H1 (cell line): ENCODE measurements around the gene SKA1. TPM values are rescaled to one million over a fixed set of nuclear protein-coding genes. Genes with fewer than 3 reads are reported as not detected.
"Not testable (repeated sequence)": the region's sequence is repeated elsewhere in the genome, so short reads cannot be mapped to it uniquely, and the experiment has no call there.

ENCODE experiments used
- CTCF ChIA-PET: fragments of 300-600 bp; sonication (Branson Sonifier 250); formaldehyde crosslinking; loops from one replicate; lab custom pipeline; 2021; ENCODE audit not compliant: partially characterized antibody; lab: Charles Lee
- POLR2A ChIA-PET: fragments of 300-600 bp; sonication (Branson Sonifier 250); formaldehyde crosslinking; loops from one replicate; lab custom pipeline; 2021; ENCODE audit warnings: inconsistent platforms; ENCODE audit not compliant: partially characterized antibody; lab: Charles Lee
- DNase-seq, 2 experiments: peaks; one replicate each; pipeline versions ENCODE4 v3.0.0 to v3.0.0-alpha.2; 2010 to 2022; ENCODE audit warnings: low spot score in 2 of 2, low read depth in 1 of 2, mixed read lengths in 1 of 2
- FAIRE-seq: peaks from 2 replicates; lab custom pipeline; 2011; peaks lifted over from hg19 to GRCh38; lab: Jason Lieb, UNC
- H2AFZ ChIP-seq: 2 replicates; pipeline ENCODE4 v1.8.1; 2012; ENCODE audit warnings: low read length, inconsistent platforms
- H2AK5ac ChIP-seq: 2 replicates; pipeline ENCODE4 v1.6.1; 2013; ENCODE audit warnings: low read depth, low read length
- H2BK120ac ChIP-seq: replicated peaks from 2 replicates; pipeline ENCODE3; 2013; ENCODE audit warnings: low read depth, low read length, inconsistent platforms
- H2BK12ac ChIP-seq: 2 replicates; pipeline ENCODE4 v1.6.1; 2013; ENCODE audit warnings: low read depth, low read length
- H2BK15ac ChIP-seq: 2 replicates; pipeline ENCODE4 v1.6.1; 2013; ENCODE audit warnings: low read length
- H2BK20ac ChIP-seq: 2 replicates; pipeline ENCODE4 v1.6.1; 2013; ENCODE audit warnings: low read length
- H2BK5ac ChIP-seq: 2 replicates; pipeline ENCODE4 v1.6.1; 2013; ENCODE audit warnings: low read depth, low read length
- H3K14ac ChIP-seq: 2 replicates; pipeline ENCODE4 v1.6.1; 2013; ENCODE audit warnings: inconsistent platforms; ENCODE audit not compliant: insufficient read length
- H3K18ac ChIP-seq: 2 replicates; pipeline ENCODE4 v1.6.1; 2013; ENCODE audit warnings: low read length; ENCODE audit errors: extremely low read depth
- H3K23ac ChIP-seq: 2 replicates; pipeline ENCODE4 v1.6.1; 2013; ENCODE audit warnings: inconsistent platforms; ENCODE audit not compliant: insufficient read length
- H3K23me2 ChIP-seq: 2 replicates; pipeline ENCODE4 v1.6.1; 2013; ENCODE audit warnings: low read depth, low read length
- H3K27ac ChIP-seq: 2 replicates; pipeline ENCODE4 v1.6.1; 2011; ENCODE audit warnings: low read depth, low read length, inconsistent platforms
- H3K27me3 ChIP-seq, 4 experiments: replicated peaks in 1 of 4; 1 replicate in 1 of 4; 2 replicates in 3 of 4; pipeline versions ENCODE4 v1.6.1 to v1.8.1; 2011 to 2013; ENCODE audit warnings: low read length in 3 of 4, mild to moderate bottlenecking in 3 of 4, inconsistent platforms in 2 of 4, mixed read lengths in 2 of 4, moderate library complexity in 1 of 4; ENCODE audit not compliant: control insufficient read depth in 3 of 4, insufficient read depth in 3 of 4; ENCODE audit errors: extremely low read depth in 1 of 4
- H3K36me3 ChIP-seq, 4 experiments: 2 replicates each; pipeline versions ENCODE4 v1.6.1 to v1.8.1; 2011 to 2013; ENCODE audit warnings: mild to moderate bottlenecking in 4 of 4, low read length in 3 of 4, moderate library complexity in 2 of 4, control low read depth in 1 of 4, inconsistent platforms in 1 of 4; ENCODE audit not compliant: insufficient read depth in 4 of 4, control insufficient read depth in 2 of 4
- H3K4ac ChIP-seq: replicated peaks from 2 replicates; pipeline ENCODE3; 2013; ENCODE audit warnings: low read length, low read depth, mixed read lengths, inconsistent platforms; ENCODE audit not compliant: insufficient read length
- H3K4me1 ChIP-seq, 4 experiments: replicated peaks in 1 of 4; 1 replicate in 1 of 4; 2 replicates in 3 of 4; pipeline versions ENCODE4 v1.6.1 to v1.8.1; 2011 to 2013; ENCODE audit warnings: low read length in 3 of 4, inconsistent platforms in 2 of 4, mixed read lengths in 1 of 4; ENCODE audit not compliant: insufficient read depth in 4 of 4, control insufficient read depth in 3 of 4
- H3K4me2 ChIP-seq, 2 experiments: 2 replicates each; pipeline versions ENCODE4 v1.6.1 to v1.8.1; 2011 to 2013; ENCODE audit warnings: low read depth in 2 of 2, low read length in 2 of 2, control low read depth in 1 of 2, inconsistent platforms in 1 of 2, mild to moderate bottlenecking in 1 of 2; ENCODE audit not compliant: insufficient read depth in 1 of 2
- H3K4me3 ChIP-seq, 4 experiments: fragments of 200-600, 300-600 bp in 1 of 4; sonication (generic), shearing (Covaris generic), sonication (Bioruptor Twin) in 1 of 4; 2 replicates each; pipeline versions ENCODE4 v1.5.1 to v1.8.1; 2011 to 2016; ENCODE audit warnings: low read length in 4 of 4, low read depth in 3 of 4, control low read depth in 2 of 4, inconsistent platforms in 2 of 4, mild to moderate bottlenecking in 2 of 4, mixed read lengths in 1 of 4, moderate library complexity in 1 of 4; ENCODE audit not compliant: insufficient read depth in 2 of 4; ENCODE audit errors: extremely low read depth in 1 of 4
- H3K56ac ChIP-seq: replicated peaks from 2 replicates; pipeline ENCODE3; 2013; ENCODE audit warnings: low read depth, mild to moderate bottlenecking, mixed read lengths, low read length, inconsistent platforms; ENCODE audit not compliant: insufficient read length
- H3K79me1 ChIP-seq: 2 replicates; pipeline ENCODE4 v1.6.1; 2013; ENCODE audit warnings: low read depth, low read length, control low read depth
- H3K79me2 ChIP-seq, 2 experiments: 2 replicates each; pipeline versions ENCODE4 v1.6.1 to v1.8.1; 2012 to 2013; ENCODE audit warnings: low read length in 2 of 2, mild to moderate bottlenecking in 2 of 2, inconsistent platforms in 1 of 2; ENCODE audit not compliant: insufficient read depth in 2 of 2, control insufficient read depth in 1 of 2
- H3K9ac ChIP-seq, 4 experiments: replicated peaks in 1 of 4; 1 replicate in 1 of 4; 2 replicates in 3 of 4; pipeline versions ENCODE4 v1.6.1 to v1.8.1; 2011 to 2013; ENCODE audit warnings: low read depth in 3 of 4, low read length in 3 of 4, control low read depth in 2 of 4, mild to moderate bottlenecking in 2 of 4, moderate library complexity in 2 of 4, inconsistent platforms in 1 of 4; ENCODE audit errors: extremely low read depth in 1 of 4
- H3K9me3 ChIP-seq, 2 experiments: 2 replicates each; pipeline versions ENCODE4 v1.6.1 to v1.8.1; 2012 to 2013; ENCODE audit warnings: mild to moderate bottlenecking in 2 of 2, moderate library complexity in 2 of 2, control low read depth in 1 of 2, inconsistent platforms in 1 of 2, low read depth in 1 of 2, low read length in 1 of 2, mixed read lengths in 1 of 2; ENCODE audit not compliant: insufficient read depth in 2 of 2
- H4K20me1 ChIP-seq, 2 experiments: replicated peaks in 1 of 2; 2 replicates each; pipeline versions ENCODE3 to v1.8.1; 2011 to 2013; ENCODE audit warnings: inconsistent platforms in 2 of 2, low read length in 2 of 2, mild to moderate bottlenecking in 1 of 2; ENCODE audit not compliant: insufficient read depth in 2 of 2, control insufficient read depth in 1 of 2
- H4K5ac ChIP-seq: 2 replicates; pipeline ENCODE4 v1.6.1; 2013; ENCODE audit warnings: low read length, low read depth, mixed read lengths, inconsistent platforms; ENCODE audit not compliant: insufficient read length
- H4K8ac ChIP-seq: 2 replicates; pipeline ENCODE4 v1.8.0; 2013; ENCODE audit warnings: mild to moderate bottlenecking, moderate library complexity, low read length, inconsistent platforms; ENCODE audit not compliant: insufficient read depth; ENCODE audit errors: extremely low read depth
- H4K91ac ChIP-seq: replicated peaks from 2 replicates; pipeline ENCODE3; 2013; ENCODE audit warnings: low read length, mixed read lengths, inconsistent platforms; ENCODE audit not compliant: insufficient read length
- WGBS, 2 experiments: shearing (Covaris generic) in 1 of 2; methylation state at CpG; one replicate each; pipeline versions ENCODE4 v1.1.6 to v1.1.7; 2013 to 2015; ENCODE audit warnings: low lambda C conversion rate in 2 of 2, mixed read lengths in 2 of 2, inconsistent platforms in 1 of 2, low coverage in 1 of 2, missing lambda C conversion rate in 1 of 2; ENCODE audit not compliant: insufficient replicate concordance in 2 of 2, insufficient coverage in 1 of 2, insufficient read length in 1 of 2; ENCODE audit errors: extremely low coverage in 1 of 2, missing lambda C conversion rate in 1 of 2; 5-methylcytosine and 5-hydroxymethylcytosine counted together
- polyA plus RNA-seq, 7 experiments: library from polyadenylated mRNA; depleted of rRNA in 3 of 7; stranded (reverse) in 5 of 7; unstranded in 2 of 7; fragments of >200 nt in 5 of 7; fragments of 200-250 nt in 2 of 7; gene quantifications; 1 replicate in 5 of 7; 2 replicates in 1 of 7; 4 replicates in 1 of 7; pipeline versions ENCODE4 v1.2.1 to v1.2.3, GENCODE V29; 2011 to 2013; ENCODE audit warnings: missing spikeins in 2 of 7, mixed read lengths in 2 of 7
- total RNA-seq: library from RNA; stranded (reverse); fragmentation: NEBNext Ultra II Directional; extraction: Animal tissue kit (Norgen Biotek cat#: 25700); gene quantifications from 2 replicates; pipeline ENCODE4 v1.2.1, GENCODE V29; 2021

Gene SKA1
- total and polyA plus RNA-seq, 2 of the 8 experiments (the other 6 are each of a cell fraction or from before 2014, with no cell fraction given): 8.6 to 22.9 TPM

- peaks cover 4 to 23% of the 10 kb centered on the region in 2 experiments; a peak in 3 of 4 replicates for H3K9me3 ChIP-seq
- H2AFZ ChIP-seq, H3K23ac ChIP-seq, H2BK12ac ChIP-seq, H3K18ac ChIP-seq, H4K20me1 ChIP-seq, H4K8ac ChIP-seq, H4K91ac ChIP-seq, H2BK120ac ChIP-seq, H3K4me2 ChIP-seq, H3K9ac ChIP-seq, H3K4ac ChIP-seq, H4K5ac ChIP-seq, H3K56ac ChIP-seq, FAIRE-seq, H2AK5ac ChIP-seq, H2BK20ac ChIP-seq, H3K79me1 ChIP-seq, H3K4me3 ChIP-seq, H3K4me1 ChIP-seq, H3K27me3 ChIP-seq, H3K36me3 ChIP-seq, H3K79me2 ChIP-seq, H2BK5ac ChIP-seq, DNase-seq, H3K27ac ChIP-seq, H2BK15ac ChIP-seq, CTCF ChIA-PET, H3K14ac ChIP-seq, POLR2A ChIA-PET, H3K23me2 ChIP-seq: not testable (repeated sequence)
- 88% methylated on average over 3 of the region's 3 CpGs; no CpG with 5 or more reads in 1 of the 2 experiments for WGBS, 2 experiments
Observed at GRCh38 chr18:50416832-50417231, 42.0 kb downstream of the SKA1 start.

- not testable (repeated sequence) for H2BK12ac ChIP-seq, H2BK20ac ChIP-seq, H2BK120ac ChIP-seq, DNase-seq, H3K23me2 ChIP-seq, H3K9ac ChIP-seq, H2AFZ ChIP-seq, H3K4ac ChIP-seq, H3K36me3 ChIP-seq, H3K4me2 ChIP-seq, H3K79me1 ChIP-seq, H3K56ac ChIP-seq, FAIRE-seq, H4K20me1 ChIP-seq, H2BK15ac ChIP-seq, H3K23ac ChIP-seq, H4K91ac ChIP-seq, H2AK5ac ChIP-seq, H2BK5ac ChIP-seq, H3K18ac ChIP-seq, H3K27me3 ChIP-seq, H4K5ac ChIP-seq, H3K4me3 ChIP-seq, H3K14ac ChIP-seq, H3K4me1 ChIP-seq, H3K27ac ChIP-seq, H3K79me2 ChIP-seq, H4K8ac ChIP-seq
- H3K9me3 ChIP-seq: peaks cover 4 to 23% of the 10 kb centered on the region in 2 experiments; a peak in 3 of 4 replicates
- CTCF ChIA-PET: interaction anchor here (1.5 kb wide), 1 partner anchor 12 kb away, joined by 5 read pairs; no protein-coding TSS in a partner anchor
- 96% methylated on average over 20 of the region's 21 CpGs; no CpG with 5 or more reads in 1 of the 2 experiments for WGBS, 2 experiments
- POLR2A ChIA-PET: interaction anchor here (0.6 kb wide), 1 partner anchor 613 kb away, joined by 3 read pairs; no protein-coding TSS in a partner anchor
Observed at GRCh38 chr18:50417705-50418104, 42.9 kb downstream of the SKA1 start.
